HCEC 1CT (cell line): Measurements from ENCODE around the gene TNFRSF25.
"Not testable (repeated sequence)": the region's sequence is repeated elsewhere in the genome, so short reads cannot be mapped to it uniquely, and the experiment has no call there.

Experiments used
- DNase-seq: peaks from one replicate; pipeline ENCODE4 v3.0.0-alpha.2; 2017

The TNFRSF25 gene

GRCh38 chr1:6429660-6430411 lies 36.1 kb downstream of the TNFRSF25 start:
- not testable (repeated sequence) for DNase-seq

DNA sequence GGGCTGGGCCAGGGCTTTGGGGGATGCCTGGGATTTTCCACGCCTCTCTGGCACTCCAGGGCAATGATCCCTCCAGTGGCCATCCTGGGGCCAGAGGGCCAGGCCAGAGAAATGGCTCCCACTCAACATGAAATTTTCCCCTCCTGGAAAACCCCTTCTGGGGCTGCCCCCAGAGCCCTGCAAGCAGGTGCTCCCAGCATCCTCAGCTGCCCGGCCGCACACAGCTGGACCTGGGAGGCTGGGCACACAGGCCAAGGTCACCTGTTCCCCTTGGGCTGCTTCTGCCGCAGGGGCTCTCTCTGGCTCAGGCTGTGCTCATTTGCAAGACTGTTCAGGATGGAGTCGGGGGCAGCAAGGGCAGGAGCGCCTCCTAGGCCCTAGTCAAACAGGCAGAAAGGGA lies 37.5 kb downstream of the TNFRSF25 start:
- not testable (repeated sequence) for DNase-seq

DNA sequence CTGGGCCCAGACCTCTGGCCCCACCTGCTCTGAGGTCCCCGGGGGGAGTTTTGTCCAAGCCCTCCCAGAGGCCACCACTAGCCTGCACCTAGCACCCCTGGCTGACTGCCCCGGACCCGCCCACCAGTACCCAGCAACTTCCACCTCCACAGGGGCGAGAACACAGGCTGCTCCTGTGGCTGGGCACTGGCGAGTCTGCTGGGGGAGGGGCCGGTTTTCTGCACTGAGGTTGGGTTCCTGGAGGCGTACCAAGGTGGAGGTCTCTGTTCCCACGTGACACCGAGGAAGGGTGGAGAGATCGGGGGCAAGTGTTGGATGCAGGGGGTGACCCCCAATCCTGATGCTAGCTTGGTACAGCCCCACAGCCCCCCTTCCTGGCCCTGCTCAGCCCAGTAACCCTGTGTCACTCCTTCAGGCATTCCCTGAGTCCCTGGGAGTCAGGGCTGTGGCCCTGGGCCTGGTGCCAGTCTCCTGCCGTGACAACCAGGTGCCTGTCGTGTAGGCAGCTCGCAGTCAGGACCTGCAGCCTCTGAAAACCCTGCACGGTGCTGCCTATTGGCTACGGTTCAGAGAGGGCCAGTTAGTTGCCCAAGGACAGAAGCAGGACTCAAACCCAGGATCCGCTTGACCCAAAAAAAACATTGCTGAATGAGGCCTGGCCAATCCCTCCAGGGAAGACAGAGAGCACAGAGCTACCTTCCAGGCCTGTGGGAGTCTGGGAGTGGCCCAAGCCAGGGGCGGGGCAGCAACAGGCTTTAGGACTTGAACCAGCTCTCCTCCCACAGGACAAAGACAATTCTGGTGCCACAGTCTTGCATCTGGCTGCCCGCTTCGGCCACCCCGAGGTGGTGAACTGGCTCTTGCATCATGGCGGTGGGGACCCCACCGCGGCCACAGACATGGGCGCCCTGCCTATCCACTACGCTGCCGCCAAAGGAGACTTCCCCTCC lies 38.3 kb downstream of the TNFRSF25 start:
- no peak for DNase-seq

- DNase-seq: no peak
Measured at GRCh38 chr1:6426972-6427350, 39.0 kb downstream of the TNFRSF25 start.

DNA sequence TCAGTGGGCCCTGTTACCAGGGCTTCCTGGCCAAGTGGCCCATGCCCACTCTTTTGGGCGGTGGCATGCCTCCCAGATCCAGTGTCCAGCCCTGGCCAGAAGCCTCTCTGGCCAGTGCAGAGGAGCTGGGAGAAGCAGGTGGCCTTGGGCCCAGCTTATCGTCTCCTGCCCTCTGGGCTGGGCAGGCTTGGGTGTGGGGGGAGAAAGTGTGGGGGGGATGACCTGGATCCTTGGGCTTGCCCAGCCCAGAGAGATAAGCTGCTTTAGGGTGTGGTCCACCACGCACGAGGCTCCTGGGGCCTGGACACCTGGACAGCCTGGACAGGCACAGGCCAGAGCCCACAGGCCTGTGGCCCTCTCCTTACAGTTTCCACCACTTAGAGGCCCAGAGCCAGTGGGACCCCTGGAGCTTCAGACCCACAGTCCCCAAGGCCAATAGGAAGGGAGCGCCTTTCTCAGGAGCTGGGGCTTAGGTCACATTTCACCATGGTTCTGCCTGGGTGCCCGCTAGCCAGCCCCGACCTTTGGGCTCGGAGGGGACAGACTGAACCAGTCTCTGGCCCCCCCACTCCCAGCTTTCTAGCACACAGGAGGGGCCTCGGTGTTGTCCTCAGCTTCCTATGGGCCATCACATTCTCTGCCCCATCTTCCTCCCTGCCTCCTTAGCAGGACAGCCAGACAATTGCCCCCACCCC lies 39.5 kb downstream of the TNFRSF25 start:
- no peak for DNase-seq

GRCh38 chr1:6425658-6426057 lies 40.3 kb downstream of the TNFRSF25 start:
- DNase-seq: no peak

GRCh38 chr1:6424619-6425593 lies 41.1 kb downstream of the TNFRSF25 start, which contains the start of gene ESPN:
TSS of gene ESPN (plus strand) at chr1:6424776. CDS start at chr1:6424956, 180 bp downstream.
- no peak for DNase-seq

DNA sequence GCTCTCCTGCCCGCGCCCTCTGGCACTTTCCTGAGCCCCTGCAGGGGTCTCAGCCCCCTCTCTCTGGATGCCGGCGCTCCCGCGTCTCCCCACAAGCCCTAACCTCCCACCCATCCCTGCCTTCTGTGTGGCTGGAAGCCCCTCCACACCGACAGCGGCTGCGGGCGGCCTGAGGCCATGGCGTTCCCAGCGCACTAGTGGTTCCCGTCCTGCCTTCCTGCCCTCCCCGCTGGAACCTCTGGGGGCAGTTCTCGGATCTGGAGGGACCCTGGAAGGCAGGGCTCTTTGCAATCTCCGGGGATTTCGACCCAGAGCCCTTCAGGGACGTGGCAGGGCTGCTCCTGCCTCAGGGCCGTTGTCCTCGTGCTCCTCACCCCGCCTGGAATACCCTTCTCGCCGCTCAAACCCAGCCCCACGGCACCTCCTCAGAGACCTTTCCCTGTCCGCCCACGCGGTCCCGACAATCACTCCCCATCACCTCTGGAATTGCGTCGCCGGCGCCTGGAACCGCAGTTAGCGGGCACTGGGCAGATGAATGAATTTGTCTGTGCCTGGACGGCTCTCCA lies 41.9 kb downstream of the TNFRSF25 start:
- DNase-seq: no peak

GRCh38 chr1:6423321-6423999 lies 42.5 kb downstream of the TNFRSF25 start:
- no peak for DNase-seq

- no peak for DNase-seq
Measured at GRCh38 chr1:6421266-6421665, 44.7 kb downstream of the TNFRSF25 start.

- no peak for DNase-seq
Measured at GRCh38 chr1:6420454-6421042, 45.4 kb downstream of the TNFRSF25 start.

DNA sequence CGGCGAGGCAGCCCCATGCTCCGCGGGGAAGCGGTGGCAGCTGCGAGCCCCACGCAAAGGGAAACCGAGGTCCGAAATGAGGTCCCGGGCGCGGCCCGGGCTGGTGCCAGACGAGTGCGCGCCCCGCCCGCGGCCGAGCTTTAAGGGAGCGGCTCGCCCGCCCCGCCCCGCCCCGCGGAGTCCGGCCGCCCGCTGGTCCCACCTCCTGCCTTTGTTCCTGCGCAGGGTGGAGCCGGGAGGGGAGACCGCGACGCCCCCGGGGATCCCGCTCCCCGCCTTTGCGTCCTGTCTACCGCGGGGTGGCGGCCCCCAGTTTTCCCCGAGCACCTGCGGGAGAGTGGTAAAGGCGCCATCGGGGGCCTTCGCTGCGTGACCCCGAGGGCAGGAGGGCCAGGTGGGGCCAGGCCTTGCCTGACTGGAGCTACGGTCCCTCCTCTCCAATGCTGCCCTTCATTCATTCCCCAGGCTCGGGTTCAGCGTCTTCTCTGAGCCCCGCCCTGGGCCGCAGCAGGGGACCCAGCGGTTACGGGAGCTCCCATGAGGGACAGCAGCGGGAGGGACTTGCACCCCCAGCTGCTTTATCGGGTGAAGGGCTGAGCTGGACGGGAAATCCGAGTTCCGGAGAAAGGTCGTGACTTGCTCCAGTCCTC lies 46.0 kb downstream of the TNFRSF25 start, which contains the start of gene HES2:
Gene HES2 (minus strand): TSS at position 116 of the 650 bp plus-strand sequence. CDS start 99 bp downstream, at position 17.
- no peak for DNase-seq

- no peak for DNase-seq
Measured at GRCh38 chr1:6419397-6419803, 46.6 kb downstream of the TNFRSF25 start.

DNA sequence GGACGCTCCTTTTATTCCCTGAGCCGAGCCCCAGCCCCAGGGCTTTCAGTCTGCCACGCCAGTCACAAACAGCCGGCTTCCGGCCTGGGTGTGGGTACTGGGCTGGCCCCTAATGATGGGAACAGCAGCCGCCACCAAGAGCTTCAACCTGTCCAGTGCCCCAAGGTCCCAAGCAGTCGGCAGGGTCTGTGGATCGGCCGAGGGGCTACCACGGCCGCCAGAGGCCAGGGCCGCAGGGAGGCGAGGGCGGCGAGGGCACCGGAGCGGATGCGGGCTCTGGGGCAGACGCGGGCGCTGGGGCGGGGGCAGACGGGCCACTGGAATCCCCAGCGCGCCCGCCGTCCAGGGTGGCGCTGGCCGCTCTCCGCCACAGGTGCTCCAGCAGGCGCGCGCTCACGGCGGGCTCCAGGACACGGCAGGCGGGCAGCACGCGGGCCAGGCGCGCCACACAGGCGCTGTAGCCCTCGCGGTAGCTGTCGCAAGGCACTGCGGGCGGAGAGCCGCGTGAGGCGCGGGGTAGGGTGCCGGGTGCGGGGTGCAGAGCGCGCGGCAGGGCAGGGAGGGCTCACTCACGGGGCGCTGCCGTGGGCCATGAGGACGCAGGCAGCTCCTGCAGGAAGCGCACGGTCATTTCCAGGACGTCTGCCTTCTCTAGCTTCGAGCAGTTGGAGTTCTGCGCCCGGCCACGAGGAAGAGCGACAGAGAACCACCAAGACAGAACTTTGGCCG lies 47.1 kb downstream of the TNFRSF25 start:
- no peak for DNase-seq

DNA sequence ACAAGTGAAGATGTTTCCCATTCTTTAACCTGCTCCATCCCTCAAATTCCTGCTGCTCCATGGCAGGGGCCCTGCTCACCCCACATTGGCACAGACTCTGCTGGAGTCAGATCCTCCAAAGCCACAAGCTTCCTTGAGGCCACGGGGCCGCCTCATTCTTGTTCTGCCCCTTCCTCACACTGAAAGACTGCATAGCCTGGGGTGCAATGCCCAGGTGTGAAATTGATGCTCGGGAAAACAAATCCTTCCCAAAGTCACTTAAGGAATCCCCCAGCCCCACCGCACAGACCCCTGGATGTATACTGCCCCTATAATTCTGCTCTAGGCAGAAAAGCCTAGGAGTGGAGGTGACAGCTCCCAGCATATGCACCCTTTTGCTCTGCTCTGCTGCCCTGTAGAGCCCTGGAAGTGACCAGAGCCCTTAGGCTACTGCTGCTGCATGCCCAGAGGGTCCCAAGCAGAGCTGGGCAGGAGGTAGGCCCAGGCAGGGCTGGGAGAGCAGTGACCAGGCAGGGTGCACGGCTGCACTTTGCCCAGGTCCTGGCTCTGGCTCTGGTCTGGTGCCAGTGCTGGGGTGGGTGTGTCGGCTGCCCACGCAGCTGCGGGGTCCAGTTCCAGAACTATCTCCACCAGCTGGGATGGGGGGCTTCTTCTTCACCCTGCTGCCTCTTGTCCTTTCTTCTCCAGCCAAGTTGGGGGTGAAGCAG lies 47.9 kb downstream of the TNFRSF25 start:
- no peak for DNase-seq

- no peak for DNase-seq
Measured at GRCh38 chr1:6416906-6417305, 49.1 kb downstream of the TNFRSF25 start.

DNA sequence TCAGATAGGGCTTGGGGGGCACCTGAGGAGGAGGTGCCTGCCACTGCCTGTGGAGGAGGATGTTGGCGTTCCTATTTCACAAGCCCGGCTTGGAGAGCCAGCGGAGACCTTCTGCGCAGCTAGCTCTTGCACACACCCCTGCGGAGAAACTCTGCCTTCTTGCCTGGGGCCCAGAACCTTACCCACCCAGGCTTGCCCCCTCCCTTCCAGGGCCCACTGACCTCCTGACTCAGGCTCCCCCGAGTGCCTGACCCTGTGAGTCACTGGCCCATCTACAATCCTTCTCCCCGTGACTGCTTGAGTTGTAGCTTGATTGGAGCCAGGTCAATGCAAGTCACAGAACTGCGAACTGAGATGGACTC lies 49.7 kb downstream of the TNFRSF25 start:
- no peak for DNase-seq

- DNase-seq: no peak
Measured at GRCh38 chr1:6414881-6415626, 50.9 kb downstream of the TNFRSF25 start.
